ENCODE measurements around the gene GLIPR1.

- TF ChIP-seq NFRKB (IDR thresholded peaks at IDR 0.05) (no peak), ELF4 (IDR thresholded peaks at IDR 0.05) (no peak), LEF1 (IDR thresholded peaks at IDR 0.05; ENCODE audit: borderline replicate concordance) (no peak), BHLHE40 (IDR thresholded peaks at IDR 0.05; ENCODE audit: borderline replicate concordance) (no peak), FOXM1 (IDR thresholded peaks at IDR 0.05; ENCODE audit: borderline replicate concordance) (no peak), SP1 (IDR thresholded peaks at IDR 0.05) (no peak)
These were observed 47.6 kb upstream of the GLIPR1 start for GRCh38 chr12:75432924-75433323.

Measured in HEK293T (cell line).